Liver (tissue), 3 donors: ENCODE data around the gene CACNA1C.

ENCODE experiments used
- GABPA ChIP-seq, 2 donors: IDR thresholded peaks in 1 of 2; conservative IDR thresholded peaks in 1 of 2; 2 replicates each; pipeline ENCODE4 v1.6.1; 2016; ENCODE audit warnings: antibody characterized with exemption in 2 of 2, mild to moderate bottlenecking in 1 of 2, moderate library complexity in 1 of 2
- HNF4A ChIP-seq, 2 donors: conservative IDR thresholded peaks; 2 replicates each; pipeline ENCODE4 v1.6.1; 2016; ENCODE audit warnings: antibody characterized with exemption in 2 of 2, mild to moderate bottlenecking in 2 of 2
- JUND ChIP-seq, 2 donors: IDR thresholded peaks; 2 replicates each; pipeline ENCODE4 v1.6.1; 2016; ENCODE audit warnings: antibody characterized with exemption in 2 of 2
- RAD21 ChIP-seq, 2 donors: IDR thresholded peaks; 2 replicates each; pipeline ENCODE4 v1.6.1; 2016; ENCODE audit warnings: antibody characterized with exemption in 2 of 2, mild to moderate bottlenecking in 2 of 2
- RXRA ChIP-seq, 2 donors: IDR thresholded peaks; 2 replicates each; pipeline ENCODE4 v1.6.1; 2017 to 2018; ENCODE audit warnings: antibody characterized with exemption in 2 of 2, mild to moderate bottlenecking in 1 of 2
- TAF1 ChIP-seq: conservative IDR thresholded peaks from 2 replicates; pipeline ENCODE4 v1.6.1; 2016; ENCODE audit warnings: antibody characterized with exemption, mild to moderate bottlenecking
- YY1 ChIP-seq: IDR thresholded peaks from 2 replicates; pipeline ENCODE4 v1.6.1; 2016; ENCODE audit warnings: antibody characterized with exemption, mild to moderate bottlenecking
- TF ChIP-seq, protein P1 (sequence below): fragments of 150-350 bp; IDR thresholded peaks from 2 replicates; pipeline ENCODE4 v1.5.1; 2017; ENCODE audit warnings: improper control_type of control experiment, low read depth, low read length; ENCODE audit not compliant: missing input control
- TF ChIP-seq, protein P2 (sequence below): IDR thresholded peaks from 2 replicates; pipeline ENCODE4 v1.6.1; 2016; ENCODE audit warnings: antibody characterized with exemption
- TF ChIP-seq, protein P3 (sequence below): IDR thresholded peaks from 2 replicates; pipeline ENCODE4 v1.6.1; 2016; ENCODE audit warnings: antibody characterized with exemption
- donor health status: healthy.
- donor health status: healthy.

- TF ChIP-seq, protein P1, sequence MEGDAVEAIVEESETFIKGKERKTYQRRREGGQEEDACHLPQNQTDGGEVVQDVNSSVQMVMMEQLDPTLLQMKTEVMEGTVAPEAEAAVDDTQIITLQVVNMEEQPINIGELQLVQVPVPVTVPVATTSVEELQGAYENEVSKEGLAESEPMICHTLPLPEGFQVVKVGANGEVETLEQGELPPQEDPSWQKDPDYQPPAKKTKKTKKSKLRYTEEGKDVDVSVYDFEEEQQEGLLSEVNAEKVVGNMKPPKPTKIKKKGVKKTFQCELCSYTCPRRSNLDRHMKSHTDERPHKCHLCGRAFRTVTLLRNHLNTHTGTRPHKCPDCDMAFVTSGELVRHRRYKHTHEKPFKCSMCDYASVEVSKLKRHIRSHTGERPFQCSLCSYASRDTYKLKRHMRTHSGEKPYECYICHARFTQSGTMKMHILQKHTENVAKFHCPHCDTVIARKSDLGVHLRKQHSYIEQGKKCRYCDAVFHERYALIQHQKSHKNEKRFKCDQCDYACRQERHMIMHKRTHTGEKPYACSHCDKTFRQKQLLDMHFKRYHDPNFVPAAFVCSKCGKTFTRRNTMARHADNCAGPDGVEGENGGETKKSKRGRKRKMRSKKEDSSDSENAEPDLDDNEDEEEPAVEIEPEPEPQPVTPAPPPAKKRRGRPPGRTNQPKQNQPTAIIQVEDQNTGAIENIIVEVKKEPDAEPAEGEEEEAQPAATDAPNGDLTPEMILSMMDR: no peak
- TF ChIP-seq RAD21 (IDR thresholded peaks at IDR 0.05) (no peak), YY1 (no peak), TAF1 (no peak), GABPA (IDR thresholded peaks at IDR 0.05 in 1 of 2, conservative IDR thresholded peaks at IDR 0.05 in 1 of 2) (no peak), HNF4A (conservative IDR thresholded peaks at IDR 0.05) (no peak), JUND (IDR thresholded peaks at IDR 0.05) (no peak), RXRA (IDR thresholded peaks at IDR 0.05) (no peak)
- TF ChIP-seq, protein P2, sequence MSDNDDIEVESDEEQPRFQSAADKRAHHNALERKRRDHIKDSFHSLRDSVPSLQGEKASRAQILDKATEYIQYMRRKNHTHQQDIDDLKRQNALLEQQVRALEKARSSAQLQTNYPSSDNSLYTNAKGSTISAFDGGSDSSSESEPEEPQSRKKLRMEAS: no peak
- TF ChIP-seq, protein P3, sequence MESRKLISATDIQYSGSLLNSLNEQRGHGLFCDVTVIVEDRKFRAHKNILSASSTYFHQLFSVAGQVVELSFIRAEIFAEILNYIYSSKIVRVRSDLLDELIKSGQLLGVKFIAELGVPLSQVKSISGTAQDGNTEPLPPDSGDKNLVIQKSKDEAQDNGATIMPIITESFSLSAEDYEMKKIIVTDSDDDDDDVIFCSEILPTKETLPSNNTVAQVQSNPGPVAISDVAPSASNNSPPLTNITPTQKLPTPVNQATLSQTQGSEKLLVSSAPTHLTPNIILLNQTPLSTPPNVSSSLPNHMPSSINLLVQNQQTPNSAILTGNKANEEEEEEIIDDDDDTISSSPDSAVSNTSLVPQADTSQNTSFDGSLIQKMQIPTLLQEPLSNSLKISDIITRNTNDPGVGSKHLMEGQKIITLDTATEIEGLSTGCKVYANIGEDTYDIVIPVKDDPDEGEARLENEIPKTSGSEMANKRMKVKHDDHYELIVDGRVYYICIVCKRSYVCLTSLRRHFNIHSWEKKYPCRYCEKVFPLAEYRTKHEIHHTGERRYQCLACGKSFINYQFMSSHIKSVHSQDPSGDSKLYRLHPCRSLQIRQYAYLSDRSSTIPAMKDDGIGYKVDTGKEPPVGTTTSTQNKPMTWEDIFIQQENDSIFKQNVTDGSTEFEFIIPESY: no peak
Measured at GRCh38 chr12:2650261-2651067, 597.7 kb downstream of the CACNA1C start.
